ENCODE results near the gene PGAP6.
A peak's percentile ranks its signal among the peaks of the same experiment; 100 is the strongest.
"Not testable (repeated sequence)": the region's sequence is repeated elsewhere in the genome, so short reads cannot be mapped to it uniquely, and the experiment has no call there.

PGAP6 gene

DNA sequence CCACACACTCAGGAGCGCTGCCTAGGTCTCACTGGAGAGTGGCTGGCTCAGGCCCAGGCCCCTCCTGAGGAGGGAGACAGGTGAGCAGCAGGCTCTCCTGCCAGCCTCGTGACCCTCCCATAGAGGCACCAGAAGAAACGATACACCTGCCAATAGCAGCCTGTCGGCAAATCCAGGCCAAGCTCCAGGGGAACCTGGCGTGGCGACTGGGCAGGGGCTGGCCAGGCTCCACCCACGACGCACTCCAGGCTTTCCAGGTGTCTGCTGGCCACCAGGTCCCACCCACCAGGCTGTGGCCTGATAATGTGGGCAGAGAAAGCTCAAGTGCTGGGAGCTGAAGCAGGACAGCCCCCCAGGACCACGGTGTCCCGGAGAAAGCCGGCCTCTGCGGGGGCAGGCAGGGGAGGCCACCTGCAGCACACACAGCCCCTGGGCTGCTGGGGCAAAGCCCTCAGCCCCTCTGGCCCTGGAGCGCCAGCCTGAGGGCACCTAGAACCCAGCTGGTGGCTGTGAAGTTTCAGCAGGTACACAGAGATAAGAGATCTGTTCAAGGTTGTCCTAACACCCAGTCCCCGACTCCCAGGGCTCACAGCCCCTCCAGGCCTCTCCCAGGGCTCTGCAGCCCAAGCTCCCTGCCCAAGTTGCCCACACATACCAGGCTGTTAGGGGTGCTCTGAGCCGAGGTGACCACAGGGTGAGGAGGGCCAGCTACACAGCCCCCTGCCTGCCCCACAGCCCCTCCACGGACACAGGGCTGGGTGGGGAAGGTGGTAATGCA, 2.4 kb downstream of the PGAP6 start:
- no peak for DNase-seq (ENCODE audit: low spot score)

DNA sequence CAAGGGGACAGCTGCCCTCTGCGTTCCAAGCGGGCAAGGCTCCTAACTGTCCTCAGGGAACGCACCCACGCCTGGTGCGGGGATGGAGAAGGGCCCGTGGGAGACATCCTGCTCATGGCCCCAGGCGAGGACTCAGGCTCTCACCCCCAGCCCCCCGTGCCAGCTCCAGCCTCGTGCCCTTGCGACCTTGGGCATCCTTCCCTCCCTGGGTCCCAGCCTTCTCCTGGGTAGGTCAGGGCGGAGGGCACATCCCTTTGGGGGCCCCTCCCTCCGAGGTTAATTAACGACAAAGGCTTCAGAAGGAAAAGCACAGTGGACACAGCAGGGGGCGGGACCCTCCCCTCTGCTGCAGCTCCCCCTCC, 3.0 kb downstream of the PGAP6 start:
- no peak for DNase-seq (ENCODE audit: low spot score)

DNA sequence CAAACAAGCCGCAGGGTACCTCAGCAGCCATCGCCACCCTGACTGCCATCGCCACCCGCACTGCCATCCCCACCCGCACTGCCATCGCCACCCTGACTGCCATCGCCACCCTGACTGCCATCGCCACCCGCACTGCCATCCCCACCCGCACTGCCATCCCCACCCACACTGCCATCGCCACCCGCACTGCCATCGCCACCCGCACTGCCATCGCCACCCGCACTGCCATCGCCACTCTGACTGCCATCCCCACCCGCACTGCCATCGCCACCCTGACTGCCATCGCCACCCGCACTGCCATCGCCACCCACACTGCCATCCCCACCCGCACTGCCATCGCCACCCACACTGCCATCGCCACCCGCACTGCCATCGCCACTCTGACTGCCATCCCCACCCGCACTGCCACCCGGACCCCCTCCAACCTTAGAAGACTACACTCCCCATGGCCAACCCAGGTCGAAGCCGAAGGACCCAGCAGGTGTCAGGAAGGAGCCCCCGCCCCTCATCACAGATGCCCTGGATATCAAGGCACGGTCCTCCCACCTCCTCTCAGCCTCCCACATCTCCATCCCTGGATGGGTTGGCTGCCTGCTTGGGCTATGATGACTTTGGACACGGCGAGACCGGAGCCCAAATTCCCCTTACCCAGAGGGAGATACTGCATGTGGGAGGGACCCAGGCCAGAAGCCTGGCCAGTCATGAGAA, 3.5 kb downstream of the PGAP6 start:
- DNase-seq (ENCODE audit: low spot score), result not testable (repeated sequence)

DNA sequence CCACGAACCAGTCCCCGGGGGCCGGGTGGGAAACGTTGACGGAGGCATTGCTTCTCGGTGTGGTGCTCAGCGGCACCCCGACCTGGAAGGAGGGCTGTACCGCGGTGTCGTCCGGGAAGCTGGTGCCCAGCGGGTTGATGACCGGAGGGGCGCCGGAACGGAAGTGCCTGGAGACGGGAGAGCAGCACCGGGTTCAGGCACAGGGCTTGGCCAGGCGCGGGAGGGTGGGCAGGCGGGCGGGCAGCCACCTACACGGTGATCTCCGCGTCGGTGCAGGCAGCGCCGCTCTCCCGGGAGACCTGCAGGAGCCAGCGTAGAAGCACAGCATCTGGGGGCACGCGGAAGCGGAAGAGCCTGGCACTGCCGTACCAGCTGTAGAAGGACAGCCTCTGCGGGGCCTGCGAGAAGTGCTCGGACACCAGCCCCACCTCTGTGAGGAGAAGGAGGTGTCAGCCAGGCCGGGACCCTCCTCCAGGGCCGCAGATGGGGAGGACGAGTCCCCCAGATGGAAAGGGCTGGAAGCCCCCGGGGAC, 4.3 kb downstream of the PGAP6 start:
- DNase-seq (ENCODE audit: low spot score), result no peak

DNA sequence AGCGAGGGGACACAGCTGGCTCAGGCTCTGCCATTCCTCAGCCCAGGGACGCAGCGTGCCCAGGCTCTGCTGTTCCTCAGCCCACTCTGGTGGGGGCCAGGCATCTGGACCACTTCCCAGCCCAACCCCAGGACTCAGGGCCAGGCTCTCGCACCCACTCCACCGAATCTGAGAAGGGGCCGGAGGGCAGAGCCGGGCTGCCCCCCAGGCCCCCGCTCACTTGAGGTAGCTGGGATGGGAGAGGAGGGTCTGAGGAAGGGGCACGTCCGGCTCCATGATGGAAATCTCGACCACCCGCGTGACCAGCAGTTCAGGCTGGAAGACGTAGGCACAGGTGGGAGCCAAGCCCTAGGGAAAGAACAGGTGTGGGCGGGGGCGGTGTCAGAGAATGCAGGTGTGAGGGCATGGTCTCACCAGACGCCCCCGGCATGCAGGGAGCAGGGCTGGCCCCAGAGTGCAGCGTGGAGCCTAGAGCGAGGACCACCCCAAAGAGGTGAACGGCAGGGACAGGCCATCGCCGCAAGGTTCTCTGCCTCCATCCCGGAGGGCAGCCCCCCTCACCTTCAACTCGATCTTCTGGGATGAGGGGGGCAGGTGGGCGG, 4.9 kb downstream of the PGAP6 start:
- no peak for DNase-seq (ENCODE audit: low spot score)

DNA sequence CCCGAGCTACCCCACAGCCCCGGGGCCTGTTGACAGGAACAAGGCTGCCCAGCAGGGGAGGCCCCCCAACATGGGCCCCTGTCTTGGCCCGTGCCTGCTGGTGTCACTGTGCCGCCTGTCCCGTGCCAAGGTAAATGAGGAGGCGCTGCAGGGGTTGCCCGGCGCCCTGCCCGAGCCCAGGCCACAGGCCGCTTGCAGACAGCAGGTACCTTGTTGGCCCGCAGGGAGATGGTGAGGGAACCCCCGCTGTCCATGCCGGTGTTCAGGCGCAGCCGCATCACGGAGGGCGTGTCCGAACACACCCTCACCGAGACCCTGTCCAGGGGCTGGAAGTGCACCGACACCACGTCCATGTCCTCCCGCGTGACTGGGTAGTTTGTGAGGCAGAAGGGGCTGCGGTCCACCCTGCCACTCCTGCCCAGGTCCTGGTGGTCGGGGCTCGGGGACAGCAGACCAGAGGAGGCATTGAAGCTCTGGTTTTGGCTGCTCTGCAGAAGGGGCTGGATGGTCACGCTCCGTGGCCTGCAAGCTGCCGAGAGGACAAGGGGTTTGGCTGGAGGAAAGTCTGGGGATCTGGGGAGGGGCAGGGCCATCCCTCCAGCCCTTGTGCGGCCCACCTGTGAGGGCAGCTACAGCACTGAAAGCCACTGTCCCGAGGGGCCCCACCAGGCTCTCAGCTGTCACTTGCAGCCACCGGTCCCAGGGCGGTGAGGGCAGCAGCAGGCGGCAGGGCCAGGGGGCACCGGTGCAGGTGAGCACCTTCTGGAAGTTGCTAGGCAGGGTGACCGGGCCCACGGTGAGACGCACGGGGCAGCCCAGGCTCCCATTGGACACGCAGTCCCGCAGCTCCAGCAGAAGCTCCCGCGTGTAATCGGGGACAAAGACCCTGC, 5.6 kb downstream of the PGAP6 start:
- no peak for DNase-seq (ENCODE audit: low spot score)

DNA sequence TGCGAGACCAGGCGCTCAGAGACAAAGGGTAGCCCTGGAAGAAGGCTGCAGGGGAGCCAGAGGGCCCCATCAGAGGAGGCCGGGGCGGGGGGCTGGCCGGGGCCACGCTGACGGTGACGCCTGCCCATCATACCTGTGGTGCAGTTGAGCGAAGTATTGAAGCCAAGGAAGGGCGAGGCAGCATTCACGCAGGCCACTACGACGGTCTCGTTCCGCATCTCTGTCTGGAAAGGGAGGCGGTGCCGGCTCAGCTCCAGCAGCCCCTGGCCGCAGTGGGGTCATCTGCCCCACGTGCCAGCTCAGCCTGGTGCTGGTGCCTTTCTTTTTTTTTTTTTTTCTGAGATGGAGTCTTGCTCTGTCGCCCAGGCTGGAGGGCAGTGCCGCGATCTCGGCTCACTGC, 6.6 kb downstream of the PGAP6 start:
- no peak for DNase-seq (ENCODE audit: low spot score)

DNA sequence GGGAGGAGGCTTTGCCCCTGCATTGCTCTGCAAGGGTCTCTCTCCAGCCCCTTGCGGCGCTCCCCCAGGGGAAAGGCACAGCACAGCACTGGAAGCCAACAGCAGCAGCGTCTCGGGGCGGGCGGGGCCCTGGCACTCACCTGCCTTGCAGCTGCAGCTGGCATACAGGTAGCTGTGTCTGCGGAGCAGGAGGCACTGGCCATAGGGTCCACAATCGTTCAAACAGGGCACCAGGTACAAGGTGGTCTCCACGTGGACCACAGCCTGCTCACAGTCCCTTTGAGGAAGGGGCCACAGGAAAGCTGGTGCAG, 7.2 kb downstream of the PGAP6 start:
- no peak for DNase-seq (ENCODE audit: low spot score)

DNA sequence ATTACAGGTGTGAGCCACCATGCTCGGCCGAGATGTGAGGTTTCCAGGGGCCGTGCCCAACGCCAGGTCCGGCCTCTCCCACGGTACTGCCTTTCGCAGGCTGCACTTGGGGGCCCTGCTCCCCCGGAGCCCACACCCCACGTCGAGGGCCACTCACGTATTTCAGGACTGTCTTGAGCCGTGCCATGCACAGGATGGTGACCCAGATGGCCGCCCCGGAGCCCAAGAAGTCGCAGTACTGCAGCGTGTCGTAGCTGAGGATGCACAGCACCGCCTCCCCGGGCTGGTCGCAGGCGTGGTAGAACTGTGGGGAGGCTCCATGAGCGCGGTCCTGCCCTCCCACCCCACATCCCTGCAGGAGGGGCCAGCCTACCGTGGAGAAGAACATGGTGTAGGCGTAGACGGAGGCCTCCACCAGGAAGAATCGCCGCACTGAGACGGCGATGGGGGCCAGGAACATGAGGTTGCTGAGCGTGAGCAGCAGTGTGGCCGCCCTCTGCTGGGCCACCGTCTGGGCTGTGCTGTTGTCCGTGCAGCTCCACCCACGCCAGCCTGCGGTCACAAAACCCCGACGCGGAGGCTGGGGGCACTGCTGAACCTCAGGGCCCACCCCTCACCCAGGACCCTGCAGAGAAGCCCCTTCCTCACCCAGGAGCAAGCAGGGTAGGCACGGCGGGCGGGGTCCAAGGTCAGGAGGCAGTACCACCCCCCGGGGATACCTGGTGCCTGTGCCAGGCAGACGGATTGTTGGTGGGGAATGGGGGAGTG, 7.7 kb downstream of the PGAP6 start:
- DNase-seq (ENCODE audit: low spot score), result no peak

DNA sequence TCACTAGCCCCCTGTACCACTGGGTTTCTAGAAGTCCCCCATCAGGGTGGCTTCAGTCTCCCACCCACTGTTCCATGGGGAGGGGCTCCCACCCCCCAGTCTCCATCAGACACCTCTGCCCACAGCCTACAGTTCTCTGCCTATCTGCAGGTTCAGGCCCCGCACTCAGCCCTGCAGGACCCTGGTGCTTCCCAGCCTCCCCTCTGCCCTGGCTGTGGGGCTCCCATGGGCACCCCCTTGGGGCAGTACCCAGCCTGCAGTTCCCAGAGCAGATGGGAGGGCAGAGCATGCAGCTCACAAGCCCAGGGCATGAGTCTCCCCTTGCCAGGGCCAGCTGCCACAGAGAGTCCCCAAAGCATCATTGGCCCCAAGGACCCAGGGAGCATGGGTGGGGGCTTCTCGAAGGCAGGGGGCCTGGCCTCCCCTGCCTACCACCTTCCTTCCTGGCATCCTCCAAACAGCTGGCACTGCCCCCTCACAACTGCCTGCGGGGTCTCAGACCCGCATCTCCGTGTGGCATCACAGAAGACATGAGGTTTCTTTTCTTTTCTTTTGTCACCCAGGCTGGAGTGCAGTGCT, 8.7 kb downstream of the PGAP6 start:
- DNase-seq (ENCODE audit: low spot score), result no peak

DNA sequence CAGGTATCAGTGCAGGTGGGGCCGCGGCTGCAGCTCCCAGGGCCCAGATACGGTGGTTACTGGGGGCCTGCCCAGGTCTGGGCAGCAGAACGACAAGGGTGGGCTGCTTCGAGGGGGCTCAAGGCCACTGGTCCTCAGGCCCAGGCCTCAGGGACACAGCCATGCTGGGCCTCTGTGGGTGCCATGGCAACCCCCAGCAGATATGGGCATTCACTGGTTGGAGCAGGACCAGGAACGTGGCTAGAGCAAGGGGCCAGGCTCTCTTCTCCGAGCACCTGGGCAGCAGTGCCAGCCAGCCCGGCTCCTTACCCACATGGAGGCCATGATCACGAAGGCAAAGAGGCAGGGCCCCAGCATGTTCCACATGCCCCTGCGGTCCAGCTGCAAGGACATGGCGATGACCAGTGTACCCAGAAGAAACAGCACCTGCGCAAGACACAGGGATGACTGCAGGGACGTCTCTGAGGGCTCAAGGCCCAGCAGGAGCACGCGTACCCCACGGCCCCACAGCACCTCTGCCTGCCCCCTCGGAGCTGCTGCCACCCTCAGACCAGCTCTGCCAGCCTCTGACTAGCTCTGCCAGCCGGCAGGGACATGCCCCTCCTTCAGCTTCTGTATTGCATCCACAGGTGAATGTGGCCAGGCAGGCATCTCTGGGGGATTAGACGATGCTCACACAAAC, 9.3 kb downstream of the PGAP6 start:
- DNase-seq (ENCODE audit: low spot score), result no peak

DNA sequence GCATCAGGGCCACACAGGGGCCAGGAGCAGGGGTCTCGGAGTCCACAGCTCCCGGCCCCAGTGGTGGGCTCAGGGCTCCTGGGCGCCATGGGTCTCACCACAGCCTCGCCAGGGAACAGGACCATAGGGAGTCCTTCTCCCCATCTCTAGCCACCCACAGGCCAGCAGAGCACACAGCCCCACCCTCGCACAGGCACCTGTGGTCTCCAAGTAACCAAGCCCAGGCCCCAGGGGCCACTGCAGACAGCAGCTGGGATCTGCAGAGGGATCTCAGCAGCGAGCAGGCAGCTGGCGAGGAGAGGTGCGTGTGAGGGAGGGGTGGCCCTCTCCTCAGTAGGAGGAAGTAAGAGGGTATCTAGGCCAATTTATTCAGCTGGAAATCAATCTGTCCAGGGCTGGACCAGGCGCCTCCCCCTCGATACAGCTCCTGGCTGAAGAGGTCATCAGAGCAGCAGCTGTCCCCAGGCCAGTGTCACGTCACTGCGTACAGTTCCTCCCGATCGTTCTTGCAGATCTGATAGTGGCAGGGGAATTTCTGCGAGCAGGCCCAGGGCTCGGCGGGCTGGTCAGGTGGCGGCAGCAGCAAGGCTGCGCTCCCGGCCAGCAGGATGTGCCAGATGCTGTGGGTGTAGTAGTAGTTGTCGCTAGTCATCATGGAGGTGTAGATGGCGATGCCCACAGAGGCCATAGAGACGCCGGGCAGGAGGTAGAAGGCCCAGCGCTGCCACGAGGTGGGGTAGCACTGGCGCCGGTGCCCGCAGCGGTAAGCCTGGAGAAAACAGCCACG, 10.1 kb downstream of the PGAP6 start:
- DNase-seq (ENCODE audit: low spot score), result no peak

DNA sequence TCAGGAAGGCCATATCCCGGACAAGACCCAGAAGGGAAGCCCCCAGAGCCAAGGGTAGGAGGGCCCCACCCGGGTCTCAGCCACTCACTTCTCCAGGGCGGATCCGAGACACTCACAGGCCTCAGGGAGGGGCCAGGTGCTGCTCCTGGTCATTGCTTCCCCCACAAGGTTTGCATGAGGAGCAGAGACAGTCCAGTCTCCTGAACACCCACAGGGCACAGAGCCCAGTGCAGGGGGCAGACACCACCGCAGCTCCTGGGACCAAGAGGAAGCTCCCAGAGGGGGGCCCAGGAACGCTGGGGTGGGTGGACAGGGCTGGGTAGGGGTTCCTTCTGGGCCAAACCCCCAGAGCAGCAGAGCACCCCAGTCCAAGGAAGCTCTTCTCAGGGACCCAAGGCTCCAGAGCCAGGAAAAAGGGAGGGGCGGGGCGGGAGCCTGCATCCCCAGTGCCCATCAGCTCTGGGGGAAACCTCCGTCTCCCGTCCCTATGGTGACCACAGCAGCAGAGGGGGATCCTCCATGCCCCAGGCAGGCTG, 10.7 kb downstream of the PGAP6 start:
- DNase-seq (ENCODE audit: low spot score), result no peak

DNA sequence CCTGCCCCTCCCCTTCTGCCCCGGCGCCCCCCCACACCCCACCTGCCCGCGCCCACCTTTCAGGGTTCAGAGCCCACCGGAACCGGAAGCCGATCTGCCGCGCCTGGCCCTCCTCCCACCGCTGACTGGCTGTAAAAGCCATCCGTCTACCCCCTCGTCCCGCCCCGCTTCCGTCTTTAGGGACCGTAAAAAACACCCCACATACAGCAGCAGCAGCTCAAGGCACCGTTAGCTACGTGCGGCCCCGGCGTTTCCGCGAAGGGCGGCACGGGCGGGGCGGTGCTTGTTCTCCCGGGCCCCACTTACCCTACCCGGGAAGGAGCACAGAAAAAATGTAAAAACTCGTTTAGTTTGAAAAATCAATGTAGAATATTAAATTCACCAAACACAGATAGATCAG, 11.3 kb downstream of the PGAP6 start, which contains the start of gene MRPL28:
Gene MRPL28 (minus strand): TSS at position 96 of the 400 bp plus-strand sequence. CDS start 320 bp downstream, outside the sequence.
- DNase-seq (ENCODE audit: low spot score), result peak; percentile 90

DNA sequence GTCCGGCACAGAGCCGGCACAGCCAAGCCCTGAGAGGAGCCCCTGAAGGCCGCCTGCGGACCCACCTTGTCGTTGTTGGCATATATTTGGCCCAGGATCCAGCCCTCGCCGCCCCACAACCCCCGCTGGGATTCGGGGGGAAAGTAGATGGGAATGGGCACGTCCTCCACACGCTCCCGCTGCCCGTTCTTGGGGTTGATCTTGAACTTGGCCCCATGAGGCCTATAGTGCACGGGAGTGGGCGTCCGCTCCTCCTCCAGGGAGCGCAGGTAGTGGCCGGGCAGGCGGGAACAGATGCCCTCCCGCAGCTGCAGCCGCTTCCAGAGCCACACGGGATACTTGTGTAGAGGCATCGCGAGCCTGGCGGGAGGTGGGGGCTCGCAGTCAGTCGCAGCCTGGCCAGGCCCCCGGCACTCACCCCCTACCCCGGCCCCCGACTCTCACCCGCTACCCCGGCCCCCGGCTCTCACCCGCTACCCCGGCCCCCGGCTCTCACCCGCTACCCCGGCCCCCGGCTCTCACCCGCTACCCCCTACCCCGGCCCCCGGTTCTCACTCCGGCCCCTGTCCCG, 11.8 kb downstream of the PGAP6 start:
- DNase-seq (ENCODE audit: low spot score), result no peak

DNA sequence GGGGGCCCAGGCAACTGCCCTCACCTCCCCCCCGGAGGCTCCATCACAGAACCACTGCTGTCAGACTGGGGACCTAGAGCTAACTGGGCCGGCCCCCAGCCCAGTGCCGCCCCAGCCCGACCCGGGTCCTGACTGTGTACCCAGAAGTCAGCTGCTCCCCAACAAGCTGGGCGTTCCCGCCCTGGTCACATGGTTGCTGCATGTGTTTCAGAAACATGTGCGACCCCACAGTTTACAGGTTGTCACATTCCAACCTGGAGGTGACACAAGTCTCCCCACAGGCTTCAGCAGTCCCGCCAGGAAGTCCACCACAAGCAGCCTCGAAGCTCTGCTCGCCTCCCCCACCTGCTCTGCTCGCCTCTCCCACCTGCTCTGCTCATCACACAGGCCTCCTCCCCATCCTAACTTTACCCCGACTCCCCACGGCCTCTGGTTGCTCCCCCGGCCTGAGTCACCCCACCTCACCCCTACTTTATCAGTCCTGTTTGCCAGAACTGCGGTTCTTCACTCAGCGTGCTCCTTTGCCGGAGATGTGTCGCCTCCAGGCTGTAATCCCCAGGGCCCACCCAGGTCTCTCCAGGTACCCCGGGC, 12.4 kb downstream of the PGAP6 start:
- no peak for DNase-seq (ENCODE audit: low spot score)

DNA sequence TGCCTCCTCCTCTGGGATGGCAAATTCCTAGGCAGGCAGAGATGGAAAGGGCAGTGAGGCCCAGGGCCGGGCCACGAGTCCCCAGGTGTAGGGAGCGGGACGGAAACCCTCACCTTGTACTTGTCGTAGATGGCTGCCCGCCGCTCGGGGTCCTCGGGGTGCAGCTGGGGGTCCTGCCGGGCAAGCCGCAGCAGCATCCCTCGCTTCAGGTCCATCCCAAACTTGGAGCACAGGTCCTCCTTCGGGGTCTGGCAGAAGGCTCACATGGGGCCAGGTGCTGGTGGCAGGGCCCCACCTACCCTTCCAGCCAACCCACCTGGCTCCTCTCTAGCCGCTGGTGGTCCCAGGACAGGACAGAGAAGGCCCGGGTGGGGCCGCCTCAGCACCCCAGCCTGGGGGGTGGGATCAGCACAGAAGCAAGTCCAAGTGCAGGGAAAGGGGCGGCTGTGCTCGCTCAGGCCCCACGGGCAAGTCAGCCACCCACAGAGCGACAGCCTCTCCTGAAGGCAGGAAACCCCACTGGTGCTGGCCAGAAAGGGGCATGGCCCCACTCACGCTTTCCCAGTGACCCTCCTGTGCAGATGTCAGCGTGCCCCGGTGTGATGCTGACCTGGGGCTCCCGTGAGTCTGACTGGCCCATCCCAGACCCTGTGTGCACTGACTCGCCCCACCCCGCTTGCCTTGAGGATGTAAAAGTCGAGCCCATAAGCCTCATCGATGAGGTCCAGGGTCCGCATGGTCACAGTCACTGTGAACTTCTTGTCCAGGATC, 13.2 kb downstream of the PGAP6 start:
- DNase-seq (ENCODE audit: low spot score), result no peak

All from pons (tissue), 1 donor.